ENCODE data around the gene PPM1A. TPM values are rescaled to one million over a fixed set of nuclear protein-coding genes. Genes with fewer than 3 reads are reported as not detected.

Gene PPM1A
- total and polyA plus RNA-seq, 7 donors: 54.0 to 174 (median 129) TPM

- ATAC-seq (no peak), DNase-seq (no peak)
- intact Hi-C loops (cut with DNase I): loop anchor here in 1 of 2 donors (10.0 kb wide), 1 partner anchor 134 kb away; no protein-coding TSS in a partner anchor
- no peaks in the 10 kb centered on the region for H3K27me3 ChIP-seq (ENCODE audit: insufficient read depth in 3 of 3, low read length in 2 of 3)
- TF ChIP-seq CTCF (IDR thresholded peaks at IDR 0.05): no peak
- no peak overlapping the region for H3K4me3 ChIP-seq
- H3K36me3 ChIP-seq (ENCODE audit: insufficient read depth in 1 of 2, low read depth in 1 of 2): no peaks in the 10 kb centered on the region
- peaks cover 3% of the 10 kb centered on the region for H3K4me1 ChIP-seq
- no peak overlapping the region for H3K27ac ChIP-seq
- 75 to 78% (median 76%) methylated on average over 6 of the region's 6 CpGs for WGBS, 3 donors
- no peaks in the 10 kb centered on the region for H3K9me3 ChIP-seq
These were observed 79.6 kb downstream of the PPM1A start for GRCh38 chr14:60328583-60328982.

- ATAC-seq (no peak), DNase-seq (no peak)
- intact Hi-C loops (cut with DNase I): loop anchor here in 1 of 2 donors (10.0 kb wide), 1 partner anchor 134 kb away; no protein-coding TSS in a partner anchor
- no peaks in the 10 kb centered on the region for H3K9me3 ChIP-seq
- H3K4me3 ChIP-seq: no peak overlapping the region
- no peak overlapping the region for H3K27ac ChIP-seq
- no peaks in the 10 kb centered on the region for H3K27me3 ChIP-seq (ENCODE audit: insufficient read depth in 3 of 3, low read length in 2 of 3)
- peaks cover 3% of the 10 kb centered on the region for H3K4me1 ChIP-seq
- TF ChIP-seq CTCF (IDR thresholded peaks at IDR 0.05): no peak
- WGBS, 3 donors: 87 to 96% (median 89%) methylated on average over 2 of the region's 2 CpGs
- H3K36me3 ChIP-seq (ENCODE audit: insufficient read depth in 1 of 2, low read depth in 1 of 2): no peaks in the 10 kb centered on the region
These were observed 80.3 kb downstream of the PPM1A start for GRCh38 chr14:60329274-60329673.

GRCh38 chr14:60331201-60332045 is 82.4 kb downstream of the PPM1A start:
- Histone ChIP-seq H3K4me1 (peaks cover 3% of the 10 kb centered on the region), H3K36me3 (ENCODE audit: insufficient read depth in 1 of 2, low read depth in 1 of 2) (no peaks in the 10 kb centered on the region), H3K27me3 (ENCODE audit: insufficient read depth in 3 of 3, low read length in 2 of 3) (no peaks in the 10 kb centered on the region), H3K9me3 (no peaks in the 10 kb centered on the region), H3K4me3 (peak overlapping the region; percentile 56), H3K27ac (no peak overlapping the region)
- DNase-seq (peak; percentile 50 to 74), ATAC-seq (peak in 3 of 4 donors; percentile 26 to 54 (median 35))
- 16 to 22% (median 18%) methylated on average over 24 of the region's 24 CpGs for WGBS, 3 donors
- TF ChIP-seq CTCF (IDR thresholded peaks at IDR 0.05): peak; percentile 68
- intact Hi-C loops (cut with DNase I): no loop called here

- ATAC-seq: no peak
- no peaks in the 10 kb centered on the region for H3K27me3 ChIP-seq (ENCODE audit: insufficient read depth in 3 of 3, low read length in 2 of 3)
- 64 to 75% (median 69%) methylated on average over 2 of the region's 2 CpGs for WGBS, 3 donors
- no peak overlapping the region for H3K27ac ChIP-seq
- peak overlapping the region; percentile 56 for H3K4me3 ChIP-seq
- H3K36me3 ChIP-seq (ENCODE audit: insufficient read depth in 1 of 2, low read depth in 1 of 2): no peaks in the 10 kb centered on the region
- no peak for TF ChIP-seq CTCF (IDR thresholded peaks at IDR 0.05)
- no peaks in the 10 kb centered on the region for H3K9me3 ChIP-seq
- intact Hi-C loops (cut with DNase I): no loop called here
- peaks cover 3% of the 10 kb centered on the region for H3K4me1 ChIP-seq
- no peak for DNase-seq
These were observed 83.0 kb downstream of the PPM1A start for GRCh38 chr14:60332046-60332399.

Data from psoas muscle (tissue), 8 donors.